Astrocyte of the cerebellum (primary cell): ENCODE data around the gene PPARA.

Experiments
- DNase-seq: peaks from one replicate; pipeline ENCODE4 v3.0.0-alpha.2; 2011; ENCODE audit warnings: low read depth
- H3K4me3 ChIP-seq: 2 replicates; pipeline ENCODE4 v1.5.1; 2011; ENCODE audit warnings: mild to moderate bottlenecking, low read depth, low read length, moderate library complexity
- in situ Hi-C: cut with HindIII; loops from 2 replicates; pipeline ENCODE4 v1.10.0; 2017; ENCODE audit warnings: low sequenced_read_pairs
- TF ChIP-seq, protein P1 (sequence below): IDR thresholded peaks from 2 replicates; pipeline ENCODE4 v1.5.1; 2012; ENCODE audit warnings: low read length, low read depth, moderate library complexity, mild to moderate bottlenecking; ENCODE audit errors: missing control alignments

PPARA gene

GRCh38 chr22:46219636-46220035, 69.3 kb downstream of the PPARA start:
- no peak overlapping the region for H3K4me3 ChIP-seq
- TF ChIP-seq, protein P1, sequence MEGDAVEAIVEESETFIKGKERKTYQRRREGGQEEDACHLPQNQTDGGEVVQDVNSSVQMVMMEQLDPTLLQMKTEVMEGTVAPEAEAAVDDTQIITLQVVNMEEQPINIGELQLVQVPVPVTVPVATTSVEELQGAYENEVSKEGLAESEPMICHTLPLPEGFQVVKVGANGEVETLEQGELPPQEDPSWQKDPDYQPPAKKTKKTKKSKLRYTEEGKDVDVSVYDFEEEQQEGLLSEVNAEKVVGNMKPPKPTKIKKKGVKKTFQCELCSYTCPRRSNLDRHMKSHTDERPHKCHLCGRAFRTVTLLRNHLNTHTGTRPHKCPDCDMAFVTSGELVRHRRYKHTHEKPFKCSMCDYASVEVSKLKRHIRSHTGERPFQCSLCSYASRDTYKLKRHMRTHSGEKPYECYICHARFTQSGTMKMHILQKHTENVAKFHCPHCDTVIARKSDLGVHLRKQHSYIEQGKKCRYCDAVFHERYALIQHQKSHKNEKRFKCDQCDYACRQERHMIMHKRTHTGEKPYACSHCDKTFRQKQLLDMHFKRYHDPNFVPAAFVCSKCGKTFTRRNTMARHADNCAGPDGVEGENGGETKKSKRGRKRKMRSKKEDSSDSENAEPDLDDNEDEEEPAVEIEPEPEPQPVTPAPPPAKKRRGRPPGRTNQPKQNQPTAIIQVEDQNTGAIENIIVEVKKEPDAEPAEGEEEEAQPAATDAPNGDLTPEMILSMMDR = no peak
- no peak for DNase-seq
- in situ Hi-C loops = no loop called here

DNA sequence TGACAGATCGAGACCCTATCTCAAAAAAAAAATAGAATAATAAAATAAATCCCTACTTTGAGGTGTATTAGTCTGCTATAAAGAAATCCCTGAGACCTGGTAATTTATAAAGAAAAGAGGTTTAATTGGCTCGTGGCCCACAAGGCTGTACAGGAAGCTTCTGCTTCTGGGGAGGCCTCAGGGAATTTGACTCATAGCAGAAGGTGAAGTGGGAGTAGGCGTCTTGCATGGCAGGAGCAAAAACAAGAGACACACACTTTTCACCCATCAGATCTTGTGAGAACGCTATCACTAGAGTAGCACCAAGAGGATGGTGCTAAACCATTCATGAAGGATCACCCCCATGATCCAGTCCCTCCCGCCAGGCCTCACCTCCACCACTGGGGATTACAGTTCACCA, 70.6 kb downstream of the PPARA start:
- in situ Hi-C loops = no loop called here
- DNase-seq = no peak
- TF ChIP-seq, protein P1 = no peak
- H3K4me3 ChIP-seq = no peak overlapping the region

DNA sequence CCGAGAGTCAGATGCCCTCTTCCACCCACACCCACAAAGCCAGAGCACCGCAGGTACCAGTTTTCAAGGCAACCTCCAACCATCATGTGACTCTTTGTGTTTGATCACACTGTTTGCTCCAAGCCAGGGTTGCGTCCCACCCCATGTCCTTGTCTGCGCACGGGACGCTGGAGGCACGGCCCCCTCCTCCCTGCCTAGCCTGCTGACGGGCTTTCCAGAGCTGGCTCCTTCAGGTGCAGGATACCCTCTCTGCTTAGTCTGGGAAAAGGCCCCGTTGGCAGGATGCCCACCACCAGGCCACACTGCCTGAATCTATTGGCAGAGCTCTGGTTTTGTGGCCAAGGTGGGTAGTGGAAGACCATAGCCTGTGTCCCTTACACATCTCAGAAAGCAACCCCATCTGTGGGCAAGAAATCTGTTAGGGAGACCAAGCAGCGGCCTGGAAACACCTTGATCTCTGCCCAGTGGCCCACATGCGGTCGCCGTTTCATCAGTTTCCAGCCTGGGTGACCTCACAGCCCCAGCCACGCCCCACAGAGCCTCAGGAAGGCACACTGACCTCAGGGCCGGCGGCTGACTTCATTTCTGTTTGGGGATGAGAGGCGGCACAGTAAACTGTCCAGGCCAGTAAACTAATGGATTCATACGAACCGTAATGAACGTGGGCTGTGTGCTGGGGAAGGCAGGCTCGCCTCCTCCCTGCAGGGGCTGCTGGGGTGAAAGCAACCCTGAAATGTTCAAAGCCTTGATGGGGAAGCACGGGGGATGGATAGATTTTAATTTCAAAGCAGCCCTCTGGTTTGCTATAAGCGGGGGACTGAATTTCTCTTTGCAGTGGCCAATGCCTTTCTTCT, 73.9 kb downstream of the PPARA start:
- DNase-seq = no peak
- H3K4me3 ChIP-seq = no peak overlapping the region
- in situ Hi-C loops = no loop called here
- TF ChIP-seq, protein P1 = no peak

- TF ChIP-seq, protein P1 = no peak
- H3K4me3 ChIP-seq = no peak overlapping the region
- DNase-seq = no peak
- in situ Hi-C loops = no loop called here
Observed at GRCh38 chr22:46224898-46225290, 74.6 kb downstream of the PPARA start.

DNA sequence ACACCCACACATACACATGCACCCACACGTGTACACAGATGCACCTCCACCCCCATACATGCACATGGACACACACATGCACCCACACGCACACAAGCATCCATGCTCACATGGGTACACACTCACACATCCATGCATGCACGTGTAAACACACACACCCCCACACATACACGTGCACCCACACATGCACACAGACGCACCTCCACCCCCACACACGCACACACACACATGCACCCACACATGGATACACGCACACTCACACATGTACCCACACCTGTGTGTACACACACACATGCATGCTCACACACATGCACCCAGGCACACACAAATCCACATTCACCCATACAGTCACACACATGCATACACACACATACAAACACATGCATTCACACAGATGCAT, 75.3 kb downstream of the PPARA start:
- TF ChIP-seq, protein P1 = no peak
- in situ Hi-C loops = no loop called here
- DNase-seq = no peak
- H3K4me3 ChIP-seq = no peak overlapping the region

- DNase-seq = no peak
- no peak overlapping the region for H3K4me3 ChIP-seq
- TF ChIP-seq, protein P1 = no peak
- in situ Hi-C loops = no loop called here
Observed at GRCh38 chr22:46226577-46226976, 76.3 kb downstream of the PPARA start.

- in situ Hi-C loops = no loop called here
- DNase-seq = no peak
Observed at GRCh38 chr22:46229701-46230100, 79.4 kb downstream of the PPARA start.

More at GRCh38 chr22:46229701-46230100, 79.4 kb downstream of the PPARA start:
- TF ChIP-seq, protein P1 = no peak
- H3K4me3 ChIP-seq = no peak overlapping the region
